ENCODE measurements around the gene MVB12B. TPM values are rescaled to one million over a fixed set of nuclear protein-coding genes. Genes with fewer than 3 reads are reported as not detected.
A peak's percentile ranks its signal among the peaks of the same experiment; 100 is the strongest.

The MVB12B gene
- total RNA-seq, 2 donors from 2014 or later: 18.6 to 19.7 TPM

- H3K4me1 ChIP-seq (ENCODE audit: control insufficient read depth, insufficient read depth, low read length): peaks cover 4% of the 10 kb centered on the region
- no peaks in the 10 kb centered on the region for H3K27me3 Mint-ChIP-seq (ENCODE audit: insufficient read depth)
- peaks cover 10% of the 10 kb centered on the region for H3K9me3 ChIP-seq (ENCODE audit: control insufficient read depth, low read length)
- no peaks in the 10 kb centered on the region for H3K36me3 ChIP-seq (ENCODE audit: control insufficient read depth, insufficient read depth, low read length)
- TF ChIP-seq CTCF (conservative IDR thresholded peaks at IDR 0.05): peak; percentile 30
- peak overlapping the region; percentile 1 for H3K27ac ChIP-seq (ENCODE audit: low read depth, low read length)
- no peaks in the 10 kb centered on the region for H3K36me3 Mint-ChIP-seq (ENCODE audit: low read depth)
- peak; percentile 72 for DNase-seq
- peak overlapping the region; percentile 68 for H3K4me3 ChIP-seq (ENCODE audit: low read length)
- peaks cover 28% of the 10 kb centered on the region for H3K4me1 Mint-ChIP-seq
- WGBS, 2 experiments (ENCODE audit: insufficient coverage in 1 of 2, insufficient read length in 1 of 2): 10 to 42% methylated on average over 10 to 59 of the region's 59 CpGs
- no peaks in the 10 kb centered on the region for H3K27me3 ChIP-seq (ENCODE audit: control insufficient read depth, insufficient read depth, low read length, poor library complexity, severe bottlenecking)
- peak overlapping the region; percentile 59 for H3K4me3 Mint-ChIP-seq
- peaks cover 7% of the 10 kb centered on the region for H3K9me3 Mint-ChIP-seq
- peak overlapping the region; percentile 26 for H3K27ac Mint-ChIP-seq
- H3K9ac ChIP-seq (ENCODE audit: extremely low read depth, low read length, poor library complexity, severe bottlenecking): no peak overlapping the region
These were observed 531 bp downstream of the MVB12B start for GRCh38 chr9:126327006-126327713.

GRCh38 chr9:126327714-126328185 lies 1.1 kb downstream of the MVB12B start:
- no peak for DNase-seq
- H3K4me1 Mint-ChIP-seq: peaks cover 29% of the 10 kb centered on the region
- peak overlapping the region; percentile 68 for H3K4me3 ChIP-seq (ENCODE audit: low read length)
- H3K36me3 ChIP-seq (ENCODE audit: control insufficient read depth, insufficient read depth, low read length): no peaks in the 10 kb centered on the region
- 88 to 96% methylated on average over 5 of the region's 5 CpGs for WGBS, 2 experiments (ENCODE audit: insufficient coverage in 1 of 2, insufficient read length in 1 of 2)
- H3K36me3 Mint-ChIP-seq (ENCODE audit: low read depth): no peaks in the 10 kb centered on the region
- peaks cover 7% of the 10 kb centered on the region for H3K9me3 Mint-ChIP-seq
- peaks cover 10% of the 10 kb centered on the region for H3K9me3 ChIP-seq (ENCODE audit: control insufficient read depth, low read length)
- H3K27ac ChIP-seq (ENCODE audit: low read depth, low read length): peak overlapping the region; percentile 1
- H3K27ac Mint-ChIP-seq: peak overlapping the region; percentile 26
- no peaks in the 10 kb centered on the region for H3K27me3 Mint-ChIP-seq (ENCODE audit: insufficient read depth)
- no peaks in the 10 kb centered on the region for H3K27me3 ChIP-seq (ENCODE audit: control insufficient read depth, insufficient read depth, low read length, poor library complexity, severe bottlenecking)
- TF ChIP-seq CTCF (conservative IDR thresholded peaks at IDR 0.05): no peak
- no peak overlapping the region for H3K9ac ChIP-seq (ENCODE audit: extremely low read depth, low read length, poor library complexity, severe bottlenecking)
- peaks cover 4% of the 10 kb centered on the region for H3K4me1 ChIP-seq (ENCODE audit: control insufficient read depth, insufficient read depth, low read length)
- H3K4me3 Mint-ChIP-seq: peak overlapping the region; percentile 59

GRCh38 chr9:126328407-126328806 lies 1.8 kb downstream of the MVB12B start:
- no peaks in the 10 kb centered on the region for H3K27me3 ChIP-seq (ENCODE audit: control insufficient read depth, insufficient read depth, low read length, poor library complexity, severe bottlenecking)
- H3K27me3 Mint-ChIP-seq (ENCODE audit: insufficient read depth): no peaks in the 10 kb centered on the region
- no peak overlapping the region for H3K27ac Mint-ChIP-seq
- peaks cover 5% of the 10 kb centered on the region for H3K9me3 Mint-ChIP-seq
- H3K36me3 Mint-ChIP-seq (ENCODE audit: low read depth): no peaks in the 10 kb centered on the region
- no peak for DNase-seq
- peaks cover 4% of the 10 kb centered on the region for H3K4me1 ChIP-seq (ENCODE audit: control insufficient read depth, insufficient read depth, low read length)
- no peak overlapping the region for H3K9ac ChIP-seq (ENCODE audit: extremely low read depth, low read length, poor library complexity, severe bottlenecking)
- H3K27ac ChIP-seq (ENCODE audit: low read depth, low read length): no peak overlapping the region
- no peak overlapping the region for H3K4me3 ChIP-seq (ENCODE audit: low read length)
- WGBS, 2 experiments (ENCODE audit: insufficient coverage in 1 of 2, insufficient read length in 1 of 2): 94 to 100% methylated on average over 2 to 3 of the region's 3 CpGs
- no peaks in the 10 kb centered on the region for H3K36me3 ChIP-seq (ENCODE audit: control insufficient read depth, insufficient read depth, low read length)
- no peak for TF ChIP-seq CTCF (conservative IDR thresholded peaks at IDR 0.05)
- peaks cover 29% of the 10 kb centered on the region for H3K4me1 Mint-ChIP-seq
- peak overlapping the region; percentile 59 for H3K4me3 Mint-ChIP-seq
- H3K9me3 ChIP-seq (ENCODE audit: control insufficient read depth, low read length): peaks cover 10% of the 10 kb centered on the region

All from endodermal cell (in vitro differentiated cells).